Stimulated activated CD4-positive, alpha-beta T cell treated with anti-CD3 and anti-CD28 coated beads, Interleukin-2, amount 100 ng/mL, for 4 hours (primary cell): ENCODE measurements around the gene ZNF780A.
"Not testable (repeated sequence)": the region's sequence is repeated elsewhere in the genome, so short reads cannot be mapped to it uniquely, and the experiment has no call there.

Experiments used
- DNase-seq: peaks from one replicate; pipeline ENCODE4 v3.0.0-alpha.2; 2020; ENCODE audit warnings: low read depth

The ZNF780A gene

GRCh38 chr19:40090241-40091204, at the start of gene ZNF780A:
Gene ZNF780A, minus strand, starts transcription at chr19:40090943. Its CDS starts 6,190 bp downstream, at chr19:40084753.
- DNase-seq: peak; percentile 63

- no peak for DNase-seq
Observed at GRCh38 chr19:40139533-40140287, 49.0 kb upstream of the ZNF780A start.

GRCh38 chr19:40136818-40137217, 46.1 kb upstream of the ZNF780A start:
- no peak for DNase-seq

- DNase-seq: no peak
Observed at GRCh38 chr19:40134866-40135265, 44.1 kb upstream of the ZNF780A start.

GRCh38 chr19:40133491-40133890, 42.7 kb upstream of the ZNF780A start:
- no peak for DNase-seq

GRCh38 chr19:40130013-40130412, 39.3 kb upstream of the ZNF780A start:
- DNase-seq: no peak

- DNase-seq: no peak
Observed at GRCh38 chr19:40129425-40129824, 38.7 kb upstream of the ZNF780A start.

- DNase-seq: no peak
Observed at GRCh38 chr19:40128991-40129390, 38.2 kb upstream of the ZNF780A start.

- DNase-seq: no peak
Observed at GRCh38 chr19:40119380-40119779, 28.6 kb upstream of the ZNF780A start.

GRCh38 chr19:40118638-40119037, 27.9 kb upstream of the ZNF780A start:
- DNase-seq: not testable (repeated sequence)

- DNase-seq: no peak
Observed at GRCh38 chr19:40116075-40116474, 25.3 kb upstream of the ZNF780A start.

- DNase-seq: not testable (repeated sequence)
Observed at GRCh38 chr19:40114119-40114518, 23.4 kb upstream of the ZNF780A start.

GRCh38 chr19:40112271-40112670, 21.5 kb upstream of the ZNF780A start:
- not testable (repeated sequence) for DNase-seq

- no peak for DNase-seq
Observed at GRCh38 chr19:40110570-40110969, 19.8 kb upstream of the ZNF780A start.

- no peak for DNase-seq
Observed at GRCh38 chr19:40104754-40105153, 14.0 kb upstream of the ZNF780A start.

- DNase-seq: no peak
Observed at GRCh38 chr19:40103600-40103999, 12.9 kb upstream of the ZNF780A start.

- DNase-seq: no peak
Observed at GRCh38 chr19:40101813-40102212, 11.1 kb upstream of the ZNF780A start.

- DNase-seq: no peak
Observed at GRCh38 chr19:40093416-40093815, 2.7 kb upstream of the ZNF780A start.

- no peak for DNase-seq
Observed at GRCh38 chr19:40091205-40092129, 724 bp upstream of the ZNF780A start.

GRCh38 chr19:40089462-40089861, 1.3 kb downstream of the ZNF780A start:
- no peak for DNase-seq

- DNase-seq: no peak
Observed at GRCh38 chr19:40088299-40089047, 2.3 kb downstream of the ZNF780A start.
